ENCODE data around the gene PNMT. TPM values are rescaled to one million over a fixed set of nuclear protein-coding genes. Genes with fewer than 3 reads are reported as not detected.

Gene PNMT
- total and polyA plus RNA-seq, 5 donors from 2014 or later, result 1.2 TPM; not detected in 4

DNA sequence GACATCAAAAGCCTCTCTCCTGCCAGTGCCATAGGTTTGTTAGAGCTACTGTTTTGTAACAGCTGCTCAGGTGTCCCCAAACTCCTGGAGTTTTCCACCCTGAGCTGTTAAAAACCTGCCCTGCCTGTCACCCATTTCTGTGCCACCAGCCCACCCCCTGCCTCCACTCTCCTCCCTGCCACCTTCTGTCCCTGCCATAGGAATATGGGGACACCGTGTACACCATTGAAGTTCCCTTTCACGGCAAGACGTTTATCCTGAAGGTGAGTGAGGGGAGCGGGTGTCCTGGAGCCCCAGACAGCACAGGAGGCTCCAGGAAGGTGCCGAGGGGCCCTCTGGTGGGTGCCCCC is 8.3 kb upstream of the PNMT start:
- peaks cover 23% of the 10 kb centered on the region for H3K36me3 Mint-ChIP-seq
- peaks cover 4 to 22% (median 7%) of the 10 kb centered on the region in 4 donors for H3K4me1 Mint-ChIP-seq
- H3K4me3 Mint-ChIP-seq, result no peak overlapping the region
- peaks cover 4% of the 10 kb centered on the region for H3K27me3 Mint-ChIP-seq
- peak overlapping the region in 2 of 3 donors; percentile 77 to 87 for H3K27ac Mint-ChIP-seq
- Histone ChIP-seq H3K27me3 (ENCODE audit: control insufficient read depth, insufficient read depth, low read length) (no peaks in the 10 kb centered on the region), H3K4me3 (ENCODE audit: low read depth, low read length) (no peak overlapping the region), H3K36me3 (ENCODE audit: control insufficient read depth, insufficient read depth, low read length) (peaks cover 46% of the 10 kb centered on the region), H3K9me3 (ENCODE audit: control insufficient read depth in 2 of 2, low read length in 2 of 2) (no peaks in the 10 kb centered on the region), H3K4me1 (ENCODE audit: control insufficient read depth, insufficient read depth, low read length, poor library complexity, severe bottlenecking) (no peaks in the 10 kb centered on the region), H3K27ac (ENCODE audit: insufficient read depth, low read length, poor library complexity, severe bottlenecking) (no peak overlapping the region)
- no peaks in the 10 kb centered on the region for H3K9me3 Mint-ChIP-seq
- ATAC-seq (ENCODE audit: low read depth in 2 of 2) (no peak), DNase-seq (no peak)

GRCh38 chr17:39660397-39661385 is 7.6 kb upstream of the PNMT start:
- H3K4me1 Mint-ChIP-seq, result peaks cover 0 to 20% (median under 1%) of the 10 kb centered on the region in 4 donors
- Histone ChIP-seq H3K27me3 (ENCODE audit: control insufficient read depth, insufficient read depth, low read length) (no peaks in the 10 kb centered on the region), H3K4me3 (ENCODE audit: low read depth, low read length) (no peak overlapping the region), H3K36me3 (ENCODE audit: control insufficient read depth, insufficient read depth, low read length) (peaks cover 46% of the 10 kb centered on the region), H3K4me1 (ENCODE audit: control insufficient read depth, insufficient read depth, low read length, poor library complexity, severe bottlenecking) (no peaks in the 10 kb centered on the region), H3K27ac (ENCODE audit: insufficient read depth, low read length, poor library complexity, severe bottlenecking) (no peak overlapping the region), H3K9me3 (ENCODE audit: control insufficient read depth in 2 of 2, low read length in 2 of 2) (no peaks in the 10 kb centered on the region)
- peaks cover 16% of the 10 kb centered on the region for H3K36me3 Mint-ChIP-seq
- H3K9me3 Mint-ChIP-seq, result no peaks in the 10 kb centered on the region
- ATAC-seq (ENCODE audit: low read depth in 2 of 2), result no peak
- H3K27ac Mint-ChIP-seq, result peak overlapping the region in 2 of 3 donors; percentile 48 to 82
- peaks cover 11% of the 10 kb centered on the region for H3K27me3 Mint-ChIP-seq
- H3K4me3 Mint-ChIP-seq, result no peak overlapping the region
- DNase-seq, result no peak

GRCh38 chr17:39661744-39662541 is 6.3 kb upstream of the PNMT start:
- ATAC-seq (ENCODE audit: low read depth in 2 of 2), result no peak
- no peak overlapping the region for H3K27ac ChIP-seq (ENCODE audit: insufficient read depth, low read length, poor library complexity, severe bottlenecking)
- peaks cover 38% of the 10 kb centered on the region for H3K36me3 ChIP-seq (ENCODE audit: control insufficient read depth, insufficient read depth, low read length)
- H3K9me3 Mint-ChIP-seq, result no peaks in the 10 kb centered on the region
- H3K4me3 ChIP-seq (ENCODE audit: low read depth, low read length), result no peak overlapping the region
- peaks cover 1% of the 10 kb centered on the region for H3K4me1 ChIP-seq (ENCODE audit: control insufficient read depth, insufficient read depth, low read length, poor library complexity, severe bottlenecking)
- no peaks in the 10 kb centered on the region for H3K9me3 ChIP-seq (ENCODE audit: control insufficient read depth in 2 of 2, low read length in 2 of 2)
- H3K27me3 Mint-ChIP-seq, result peaks cover 20% of the 10 kb centered on the region
- H3K27ac Mint-ChIP-seq, result no peak overlapping the region
- peaks cover 0 to 25% (median 2%) of the 10 kb centered on the region in 4 donors for H3K4me1 Mint-ChIP-seq
- H3K27me3 ChIP-seq (ENCODE audit: control insufficient read depth, insufficient read depth, low read length), result peaks cover 3% of the 10 kb centered on the region
- no peak overlapping the region for H3K4me3 Mint-ChIP-seq
- DNase-seq, result no peak
- peaks cover 15% of the 10 kb centered on the region for H3K36me3 Mint-ChIP-seq

DNA sequence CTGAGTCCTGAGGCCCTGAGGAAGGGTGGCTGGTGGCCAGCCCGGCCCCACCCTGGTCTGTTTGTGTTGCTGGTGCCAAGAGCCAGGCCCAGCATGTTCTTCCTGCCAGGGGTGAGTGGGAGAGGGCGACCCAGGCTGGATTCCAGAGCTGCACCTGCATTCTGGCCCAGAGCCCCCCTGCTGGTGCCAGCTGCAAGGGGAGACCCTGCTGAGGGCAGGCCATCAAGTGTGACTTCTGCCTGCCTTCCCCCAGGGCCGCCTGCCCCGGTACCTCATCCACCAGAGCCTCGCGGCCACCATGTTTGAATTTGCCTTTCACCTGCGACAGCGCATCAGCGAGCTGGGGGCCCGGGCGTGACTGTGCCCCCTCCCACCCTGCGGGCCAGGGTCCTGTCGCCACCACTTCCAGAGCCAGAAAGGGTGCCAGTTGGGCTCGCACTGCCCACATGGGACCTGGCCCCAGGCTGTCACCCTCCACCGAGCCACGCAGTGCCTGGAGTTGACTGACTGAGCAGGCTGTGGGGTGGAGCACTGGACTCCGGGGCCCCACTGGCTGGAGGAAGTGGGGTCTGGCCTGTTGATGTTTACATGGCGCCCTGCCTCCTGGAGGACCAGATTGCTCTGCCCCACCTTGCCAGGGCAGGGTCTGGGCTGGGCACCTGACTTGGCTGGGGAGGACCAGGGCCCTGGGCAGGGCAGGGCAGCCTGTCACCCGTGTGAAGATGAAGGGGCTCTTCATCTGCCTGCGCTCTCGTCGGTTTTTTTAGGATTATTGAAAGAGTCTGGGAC is 5.5 kb upstream of the PNMT start:
- DNase-seq (no peak), ATAC-seq (ENCODE audit: low read depth in 2 of 2) (no peak)
- Histone ChIP-seq H3K27ac (ENCODE audit: insufficient read depth, low read length, poor library complexity, severe bottlenecking) (no peak overlapping the region), H3K9me3 (ENCODE audit: control insufficient read depth in 2 of 2, low read length in 2 of 2) (no peaks in the 10 kb centered on the region), H3K4me3 (ENCODE audit: low read depth, low read length) (no peak overlapping the region), H3K4me1 (ENCODE audit: control insufficient read depth, insufficient read depth, low read length, poor library complexity, severe bottlenecking) (peaks cover 9% of the 10 kb centered on the region), H3K27me3 (ENCODE audit: control insufficient read depth, insufficient read depth, low read length) (peaks cover 5% of the 10 kb centered on the region), H3K36me3 (ENCODE audit: control insufficient read depth, insufficient read depth, low read length) (peaks cover 37% of the 10 kb centered on the region)
- H3K9me3 Mint-ChIP-seq, result no peaks in the 10 kb centered on the region
- peaks cover 0 to 25% (median 3%) of the 10 kb centered on the region in 4 donors for H3K4me1 Mint-ChIP-seq
- H3K4me3 Mint-ChIP-seq, result no peak overlapping the region
- no peak overlapping the region for H3K27ac Mint-ChIP-seq
- H3K36me3 Mint-ChIP-seq, result peaks cover 14% of the 10 kb centered on the region
- peaks cover 23% of the 10 kb centered on the region for H3K27me3 Mint-ChIP-seq

DNA sequence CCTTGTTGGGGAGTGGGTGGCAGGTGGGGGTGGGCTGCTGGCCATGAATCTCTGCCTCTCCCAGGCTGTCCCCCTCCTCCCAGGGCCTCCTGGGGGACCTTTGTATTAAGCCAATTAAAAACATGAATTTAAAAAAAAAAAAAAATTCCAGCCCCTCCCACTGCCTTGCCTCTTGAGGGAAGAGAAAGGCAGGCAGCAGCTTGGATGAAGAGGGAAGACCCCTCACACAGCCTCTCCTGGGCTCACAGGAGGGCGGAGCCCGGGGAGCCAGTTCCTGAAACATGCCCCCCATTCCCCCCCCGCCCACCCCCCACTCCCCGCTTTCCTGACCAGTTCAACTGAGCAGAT is 4.9 kb upstream of the PNMT start:
- Mint-ChIP-seq H3K9me3 (no peaks in the 10 kb centered on the region), H3K27me3 (peaks cover 24% of the 10 kb centered on the region), H3K4me3 (no peak overlapping the region), H3K4me1 (peaks cover 0 to 23% (median 3%) of the 10 kb centered on the region in 4 donors), H3K27ac (no peak overlapping the region), H3K36me3 (peaks cover 11% of the 10 kb centered on the region)
- no peak overlapping the region for H3K4me3 ChIP-seq (ENCODE audit: low read depth, low read length)
- H3K4me1 ChIP-seq (ENCODE audit: control insufficient read depth, insufficient read depth, low read length, poor library complexity, severe bottlenecking), result peaks cover 15% of the 10 kb centered on the region
- peaks cover 34% of the 10 kb centered on the region for H3K36me3 ChIP-seq (ENCODE audit: control insufficient read depth, insufficient read depth, low read length)
- ATAC-seq (ENCODE audit: low read depth in 2 of 2) (no peak), DNase-seq (no peak)
- H3K27me3 ChIP-seq (ENCODE audit: control insufficient read depth, insufficient read depth, low read length), result peaks cover 5% of the 10 kb centered on the region
- H3K9me3 ChIP-seq (ENCODE audit: control insufficient read depth in 2 of 2, low read length in 2 of 2), result no peaks in the 10 kb centered on the region
- H3K27ac ChIP-seq (ENCODE audit: insufficient read depth, low read length, poor library complexity, severe bottlenecking), result no peak overlapping the region

DNA sequence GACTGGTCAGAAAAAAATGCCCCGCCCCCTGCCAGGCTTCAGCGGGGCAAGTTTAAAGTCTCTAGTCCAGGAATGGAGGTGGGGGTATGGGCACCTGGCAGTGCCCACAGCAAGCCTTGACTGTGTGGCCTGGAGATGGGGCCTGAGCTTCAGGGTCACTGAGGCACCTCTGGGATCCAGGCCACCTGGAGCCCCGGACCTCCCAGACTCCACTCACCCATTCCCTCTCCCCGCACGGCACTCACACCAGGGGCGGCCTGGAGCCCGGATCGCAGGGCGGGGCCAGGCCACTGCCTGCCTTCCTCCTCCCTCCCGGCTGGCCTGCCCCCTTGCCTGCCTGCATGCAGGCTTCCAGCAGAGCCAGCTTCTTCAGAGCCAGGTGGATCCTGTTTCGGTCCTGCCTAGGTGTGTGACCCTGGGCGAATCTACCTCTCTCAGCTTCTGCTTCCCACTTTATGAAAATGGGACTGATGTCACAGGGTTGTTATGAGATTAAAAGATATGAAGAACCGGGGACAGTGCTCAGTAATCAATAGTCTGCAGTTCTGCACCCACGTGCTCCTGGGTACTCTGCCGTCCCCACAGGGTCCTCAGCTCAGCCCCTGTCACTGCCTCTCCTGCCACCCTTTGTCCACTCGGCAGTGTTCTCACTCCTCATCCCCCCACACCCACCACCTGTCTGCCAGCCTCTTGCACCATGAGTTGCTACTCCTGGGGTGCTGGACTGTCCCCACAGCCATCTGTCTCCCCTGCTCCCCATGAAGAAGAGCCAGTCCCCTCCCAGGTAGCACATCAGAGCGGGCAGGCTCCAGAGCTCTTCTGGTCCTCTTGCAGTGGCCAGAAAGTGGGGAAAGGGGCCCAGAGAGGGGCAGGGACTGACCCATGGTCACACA is 4.3 kb upstream of the PNMT start:
- Mint-ChIP-seq H3K27me3 (peaks cover 31% of the 10 kb centered on the region), H3K9me3 (no peaks in the 10 kb centered on the region), H3K4me1 (peaks cover 0 to 25% (median 8%) of the 10 kb centered on the region in 4 donors)

More for the DNA sequence above, 4.3 kb upstream of the PNMT start:
- H3K36me3 Mint-ChIP-seq, result peaks cover 8% of the 10 kb centered on the region
- DNase-seq (no peak), ATAC-seq (ENCODE audit: low read depth in 2 of 2) (no peak)
- Histone ChIP-seq H3K27ac (ENCODE audit: insufficient read depth, low read length, poor library complexity, severe bottlenecking) (no peak overlapping the region), H3K27me3 (ENCODE audit: control insufficient read depth, insufficient read depth, low read length) (peaks cover 7% of the 10 kb centered on the region), H3K4me1 (ENCODE audit: control insufficient read depth, insufficient read depth, low read length, poor library complexity, severe bottlenecking) (peaks cover 20% of the 10 kb centered on the region), H3K4me3 (ENCODE audit: low read depth, low read length) (no peak overlapping the region), H3K9me3 (ENCODE audit: control insufficient read depth in 2 of 2, low read length in 2 of 2) (no peaks in the 10 kb centered on the region), H3K36me3 (ENCODE audit: control insufficient read depth, insufficient read depth, low read length) (peaks cover 29% of the 10 kb centered on the region)
- H3K27ac Mint-ChIP-seq, result peak overlapping the region in 1 of 3 donors; percentile 60
- H3K4me3 Mint-ChIP-seq, result no peak overlapping the region
